LNCAP (cell line): ENCODE results near the gene PLAC8L1.

Experiments
- TF ChIP-seq, protein P1 (sequence below): fragments of 450-650 bp; IDR thresholded peaks from 2 replicates; pipeline ENCODE4 v1.5.1; 2017; ENCODE audit warnings: mild to moderate bottlenecking

PLAC8L1 gene

DNA sequence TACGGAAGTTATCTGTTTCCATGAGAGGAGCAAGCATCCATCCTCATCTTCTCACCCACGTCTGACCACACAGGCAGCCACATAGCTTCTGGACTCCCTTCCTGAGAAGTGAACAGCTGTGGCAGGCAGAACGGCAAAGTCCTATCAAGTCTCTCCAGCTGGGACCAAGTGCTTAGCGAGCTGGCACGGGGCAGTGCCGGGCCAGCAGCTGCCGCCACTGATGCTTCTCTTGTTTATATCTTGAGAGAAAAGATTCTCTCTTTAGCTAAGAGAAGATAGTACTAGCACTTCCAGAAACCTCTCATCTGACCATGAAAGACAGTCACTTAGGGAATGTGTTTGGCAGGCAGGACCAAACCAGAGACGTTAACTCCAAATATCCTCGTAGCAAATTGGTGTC is 37.2 kb downstream of the PLAC8L1 start:
- TF ChIP-seq, protein P1, sequence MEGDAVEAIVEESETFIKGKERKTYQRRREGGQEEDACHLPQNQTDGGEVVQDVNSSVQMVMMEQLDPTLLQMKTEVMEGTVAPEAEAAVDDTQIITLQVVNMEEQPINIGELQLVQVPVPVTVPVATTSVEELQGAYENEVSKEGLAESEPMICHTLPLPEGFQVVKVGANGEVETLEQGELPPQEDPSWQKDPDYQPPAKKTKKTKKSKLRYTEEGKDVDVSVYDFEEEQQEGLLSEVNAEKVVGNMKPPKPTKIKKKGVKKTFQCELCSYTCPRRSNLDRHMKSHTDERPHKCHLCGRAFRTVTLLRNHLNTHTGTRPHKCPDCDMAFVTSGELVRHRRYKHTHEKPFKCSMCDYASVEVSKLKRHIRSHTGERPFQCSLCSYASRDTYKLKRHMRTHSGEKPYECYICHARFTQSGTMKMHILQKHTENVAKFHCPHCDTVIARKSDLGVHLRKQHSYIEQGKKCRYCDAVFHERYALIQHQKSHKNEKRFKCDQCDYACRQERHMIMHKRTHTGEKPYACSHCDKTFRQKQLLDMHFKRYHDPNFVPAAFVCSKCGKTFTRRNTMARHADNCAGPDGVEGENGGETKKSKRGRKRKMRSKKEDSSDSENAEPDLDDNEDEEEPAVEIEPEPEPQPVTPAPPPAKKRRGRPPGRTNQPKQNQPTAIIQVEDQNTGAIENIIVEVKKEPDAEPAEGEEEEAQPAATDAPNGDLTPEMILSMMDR = no peak

DNA sequence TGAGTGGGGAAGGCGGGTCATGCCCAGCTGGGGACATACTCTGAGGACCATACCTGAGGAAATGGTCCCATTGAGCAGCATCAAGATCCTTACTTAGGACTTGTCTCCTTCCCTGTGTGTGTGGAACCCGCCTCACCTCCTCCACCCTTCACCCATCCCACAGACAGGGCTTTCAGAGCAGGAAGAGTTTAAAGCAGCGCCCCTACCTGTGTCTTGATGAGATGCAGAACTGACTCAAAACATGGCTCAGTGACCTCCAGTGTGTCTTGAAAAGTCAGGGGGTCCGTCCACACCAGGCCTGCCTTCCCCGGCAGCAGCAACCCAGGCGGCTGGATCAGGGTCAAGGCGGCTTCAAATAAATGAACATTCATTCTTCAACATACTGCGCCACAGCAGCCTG is 38.4 kb downstream of the PLAC8L1 start:
- TF ChIP-seq, protein P1 = no peak

- TF ChIP-seq, protein P1 = no peak
These were observed 45.2 kb downstream of the PLAC8L1 start for GRCh38 chr5:146060221-146060585.

GRCh38 chr5:146059460-146060220 is 45.7 kb downstream of the PLAC8L1 start:
- TF ChIP-seq, protein P1 = no peak

GRCh38 chr5:146055432-146055831 is 49.9 kb downstream of the PLAC8L1 start:
- TF ChIP-seq, protein P1 = no peak

- TF ChIP-seq, protein P1 = peak; percentile 23; the same call in 1 of the 2 replicates
These were observed 52.6 kb downstream of the PLAC8L1 start for GRCh38 chr5:146052780-146053179.

DNA sequence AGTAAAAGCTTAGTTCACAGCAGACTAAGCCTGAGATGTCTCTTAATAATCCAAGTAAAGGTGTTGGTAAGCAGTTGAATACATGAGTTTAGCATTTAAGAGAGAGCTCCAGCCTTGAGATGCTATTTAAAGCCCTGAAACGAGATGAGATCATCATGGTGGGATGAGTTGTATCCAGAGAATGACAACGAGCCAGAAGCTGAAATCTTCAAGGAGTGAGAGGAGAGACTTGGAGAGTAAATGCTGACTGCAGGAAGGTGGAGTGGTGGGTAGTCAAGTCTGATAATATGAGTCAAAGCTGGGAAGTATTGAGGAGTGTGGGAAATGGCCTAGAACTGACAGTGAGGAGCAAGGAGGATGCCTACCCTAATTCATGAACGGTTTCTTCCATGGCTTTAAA is 53.7 kb downstream of the PLAC8L1 start:
- TF ChIP-seq, protein P1 = no peak

DNA sequence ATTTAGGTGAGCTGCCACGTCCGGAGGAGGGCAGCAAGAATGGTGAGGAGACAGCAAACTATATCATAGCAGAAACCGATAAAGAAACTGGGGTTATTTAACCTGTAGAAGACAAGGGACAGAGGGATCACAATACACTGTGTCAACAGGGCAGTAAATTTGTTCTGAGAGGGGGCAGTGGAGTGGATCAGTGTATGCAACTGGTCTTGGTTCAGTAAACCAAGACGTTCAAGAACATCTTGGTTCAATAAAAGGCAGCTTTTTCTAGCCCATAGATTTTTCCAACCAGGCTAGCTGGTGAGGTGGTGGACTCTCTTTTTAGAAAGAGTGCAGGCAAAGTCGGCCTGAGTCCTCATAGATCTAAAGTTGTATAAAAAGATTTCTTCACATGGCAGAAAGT is 55.3 kb downstream of the PLAC8L1 start:
- TF ChIP-seq, protein P1 = no peak
